HCT116 (cell line): ENCODE data around the gene SOWAHC. TPM values are rescaled to one million over a fixed set of nuclear protein-coding genes. Genes with fewer than 3 reads are reported as not detected.

ENCODE experiments used
- ATAC-seq: fragments of 200-7000 bp; cut with Tn5 transposase; 2 replicates; pipeline ENCODE4 v1.9.1; 2020; ENCODE audit warnings: mild to moderate bottlenecking, moderate library complexity
- BruUV-seq: library from RNA; stranded (reverse); fragments of 400-500 nt; replicated peaks from 2 replicates; lab custom pipeline; 2021; lab: Mats Ljungman, UMichigan
- CTCF ChIA-PET: fragments of 300-600 bp; sonication (Branson Sonifier 250); formaldehyde crosslinking; loops from one replicate; lab custom pipeline; 2021; ENCODE audit warnings: antibody characterized with exemption; lab: Charles Lee
- POLR2A ChIA-PET: fragments of 300-600, 350-600 bp; sonication (Branson Sonifier 250); formaldehyde crosslinking; loops from one replicate; lab custom pipeline; 2021; ENCODE audit warnings: antibody characterized with exemption; lab: Charles Lee
- RAD21 ChIA-PET, 2 experiments: fragments of 300-600 bp; sonication (Branson Sonifier 250); formaldehyde crosslinking; loops; one replicate each; lab custom pipeline; 2023; ENCODE audit warnings: low total read pairs in 2 of 2; ENCODE audit not compliant: uncharacterized antibody in 2 of 2, unreplicated experiment in 2 of 2, low non-redundant PET in 1 of 2; lab: Charles Lee
- DNase-seq: peaks from one replicate; pipeline ENCODE4 v3.0.0-alpha.2; 2010; ENCODE audit warnings: low read depth, low spot score
- H2AFZ ChIP-seq: fragments of 200-600 bp; shearing (Covaris generic), sonication (generic); 2 replicates; pipeline ENCODE4 v1.6.1; 2017; ENCODE audit warnings: low read depth, mixed run types, mixed read lengths, antibody characterized with exemption, low read length; ENCODE audit not compliant: poor library complexity, severe bottlenecking
- H3K27ac ChIP-seq: 2 replicates; pipeline ENCODE4 v1.5.1; 2012; ENCODE audit warnings: low read depth, low read length
- H3K27me3 ChIP-seq: fragments of 200-600 bp; sonication (generic); 2 replicates; pipeline ENCODE4 v1.6.1; 2016; ENCODE audit warnings: mixed run types, low read length, mixed read lengths; ENCODE audit not compliant: insufficient read depth
- H3K36me3 ChIP-seq, 2 experiments: fragments of 200-500 bp in 1 of 2; fragments of 200-600 bp in 1 of 2; sonication (Bioruptor generic) in 1 of 2; sonication (generic) in 1 of 2; 2 replicates each; pipeline versions ENCODE4 v1.5.1 to v1.6.1; 2014 to 2016; ENCODE audit warnings: low read length in 2 of 2, inconsistent platforms in 1 of 2, mixed read lengths in 1 of 2, mixed run types in 1 of 2; ENCODE audit not compliant: insufficient read depth in 2 of 2, control insufficient read depth in 1 of 2
- H3K4me1 ChIP-seq, 2 experiments: fragments of 200-600 bp in 1 of 2; sonication (generic) in 1 of 2; 2 replicates each; pipeline versions ENCODE4 v1.5.1 to v1.6.1; 2012 to 2017; ENCODE audit warnings: low read length in 2 of 2, inconsistent platforms in 1 of 2, mild to moderate bottlenecking in 1 of 2, mixed read lengths in 1 of 2, mixed run types in 1 of 2, moderate library complexity in 1 of 2; ENCODE audit not compliant: insufficient read depth in 2 of 2, control insufficient read depth in 1 of 2
- H3K4me2 ChIP-seq: fragments of 200-600 bp; sonication (generic); 2 replicates; pipeline ENCODE4 v1.6.1; 2017; ENCODE audit warnings: mixed run types, low read length, mixed read lengths
- H3K4me3 ChIP-seq, 2 experiments: fragments of 200-600 bp in 1 of 2; sonication (generic) in 1 of 2; replicated peaks in 1 of 2; 2 replicates each; pipeline ENCODE4 v1.5.1; 2011 to 2016; ENCODE audit warnings: low read length in 2 of 2, control low read depth in 1 of 2, low read depth in 1 of 2, mild to moderate bottlenecking in 1 of 2, mixed read lengths in 1 of 2, mixed run types in 1 of 2
- H3K79me2 ChIP-seq: fragments of 200-600 bp; sonication (generic); 2 replicates; pipeline ENCODE4 v1.6.1; 2017; ENCODE audit warnings: mild to moderate bottlenecking, mixed run types, low read length, moderate library complexity, mixed read lengths; ENCODE audit not compliant: insufficient read depth
- H3K9ac ChIP-seq: fragments of 200-600 bp; sonication (generic); 2 replicates; pipeline ENCODE4 v1.6.1; 2016; ENCODE audit warnings: low read length, mixed read lengths
- H3K9me2 ChIP-seq: fragments of 200-600 bp; sonication (generic), shearing (Covaris generic); 2 replicates; pipeline ENCODE4 v1.6.1; 2017; ENCODE audit warnings: mixed run types, mild to moderate bottlenecking, moderate library complexity; ENCODE audit not compliant: insufficient read depth
- H3K9me3 ChIP-seq, 2 experiments: fragments of 200-500 bp in 1 of 2; fragments of 200-600 bp in 1 of 2; sonication (Bioruptor generic) in 1 of 2; sonication (generic) in 1 of 2; 2 replicates each; pipeline ENCODE4 v1.6.1; 2014 to 2017; ENCODE audit warnings: low read length in 2 of 2, mixed read lengths in 2 of 2, inconsistent platforms in 1 of 2, low read depth in 1 of 2, mild to moderate bottlenecking in 1 of 2, mixed run types in 1 of 2, moderate library complexity in 1 of 2; ENCODE audit not compliant: control insufficient read depth in 1 of 2, insufficient read depth in 1 of 2
- H4K20me1 ChIP-seq: fragments of 200-600 bp; sonication (generic), shearing (Covaris generic); 2 replicates; pipeline ENCODE4 v1.6.1; 2017; ENCODE audit warnings: mixed run types, mild to moderate bottlenecking, moderate library complexity; ENCODE audit not compliant: insufficient read depth
- ATF3 ChIP-seq: IDR thresholded peaks from 2 replicates; pipeline ENCODE4 v1.6.1; 2012
- CEBPB ChIP-seq: IDR thresholded peaks from 2 replicates; pipeline ENCODE4 v1.6.1; 2012; ENCODE audit warnings: low read depth
- CTCF ChIP-seq, 3 experiments: fragments of 200-600 bp in 1 of 3; sonication (generic) in 1 of 3; IDR thresholded peaks in 2 of 3; conservative IDR thresholded peaks in 1 of 3; 2 replicates each; pipeline ENCODE4 v1.5.1; 2012 to 2017; ENCODE audit warnings: low read depth in 2 of 3, low read length in 2 of 3, antibody characterized with exemption in 1 of 3, borderline replicate concordance in 1 of 3, control low read depth in 1 of 3, mild to moderate bottlenecking in 1 of 3, mixed read lengths in 1 of 3, mixed run types in 1 of 3, moderate library complexity in 1 of 3; ENCODE audit not compliant: insufficient read depth in 1 of 3
- ELF1 ChIP-seq: IDR thresholded peaks from 2 replicates; pipeline ENCODE4 v1.6.1; 2012; ENCODE audit warnings: low read depth, borderline replicate concordance
- FOSL1 ChIP-seq: IDR thresholded peaks from 2 replicates; pipeline ENCODE4 v1.6.1; 2012; ENCODE audit warnings: low read depth
- JUND ChIP-seq: IDR thresholded peaks from 2 replicates; pipeline ENCODE4 v1.6.1; 2012
- MAX ChIP-seq: IDR thresholded peaks from 2 replicates; pipeline ENCODE4 v1.6.1; 2012
- RAD21 ChIP-seq: IDR thresholded peaks from 2 replicates; pipeline ENCODE4 v1.6.1; 2012; ENCODE audit warnings: low read depth, mild to moderate bottlenecking
- REST ChIP-seq: IDR thresholded peaks from 2 replicates; pipeline ENCODE4 v1.6.1; 2012; ENCODE audit warnings: low read depth
- SIN3A ChIP-seq: IDR thresholded peaks from 2 replicates; pipeline ENCODE4 v1.6.1; 2012; ENCODE audit warnings: low read depth
- SRF ChIP-seq: IDR thresholded peaks from 2 replicates; pipeline ENCODE4 v1.6.1; 2012; ENCODE audit warnings: low read depth
- YY1 ChIP-seq: IDR thresholded peaks from 2 replicates; pipeline ENCODE4 v1.6.1; 2011; ENCODE audit warnings: low read length, low read depth, moderate library complexity, mild to moderate bottlenecking; ENCODE audit not compliant: insufficient replicate concordance; ENCODE audit errors: extremely low read depth
- ZFX ChIP-seq: fragments of 450-650 bp; IDR thresholded peaks from 2 replicates; pipeline ENCODE4 v1.6.1; 2017
- intact Hi-C: fragments of 100-400 bp; cut with micrococcal nuclease; formaldehyde crosslinking; loops from 2 replicates; pipeline ENCODE4 v1.10.0; 2022
- total RNA-seq: library from RNA; stranded (reverse); gene quantifications from one replicate; pipeline ENCODE4 v1.2.1, GENCODE V29; 2021; ENCODE audit not compliant: unreplicated experiment

SOWAHC gene
- total RNA-seq, 1 experiment from 2014 or later, result 16.6 TPM

- TF ChIP-seq REST, result no peak
Measured at GRCh38 chr2:109648041-109648527, 33.9 kb downstream of the SOWAHC start (continued).

GRCh38 chr2:109649736-109650695, 35.9 kb downstream of the SOWAHC start:
- no peaks in the 10 kb centered on the region for H3K9me3 ChIP-seq
- H3K36me3 ChIP-seq, result no peaks in the 10 kb centered on the region
- POLR2A ChIA-PET, result no interaction called here
- DNase-seq, result no peak
- H2AFZ ChIP-seq, result no peak overlapping the region
- RAD21 ChIA-PET, result no interaction called here
- no peaks in the 10 kb centered on the region for H4K20me1 ChIP-seq
- H3K4me3 ChIP-seq, result no peak overlapping the region
- no peak overlapping the region for H3K27ac ChIP-seq
- CTCF ChIA-PET, result no interaction called here
- H3K4me2 ChIP-seq, result no peak overlapping the region
- H3K9ac ChIP-seq, result no peak overlapping the region
- no TSS peak for BruUV-seq
- ATAC-seq, result no peak
- no peaks in the 10 kb centered on the region for H3K27me3 ChIP-seq
- peaks cover 2 to 18% of the 10 kb centered on the region in 2 experiments; a peak in 3 of 4 replicates for H3K4me1 ChIP-seq
- no peaks in the 10 kb centered on the region for H3K79me2 ChIP-seq
- intact Hi-C loops, result no loop called here
- H3K9me2 ChIP-seq, result no peaks in the 10 kb centered on the region
- TF ChIP-seq MAX, result no peak
- TF ChIP-seq ZFX, result no peak
- no peak for TF ChIP-seq SRF
- TF ChIP-seq ATF3, result no peak
- no peak for TF ChIP-seq REST
- no peak for TF ChIP-seq CTCF (IDR thresholded peaks at IDR 0.05 in 2 of 3, conservative IDR thresholded peaks at IDR 0.05 in 1 of 3; ENCODE audit: borderline replicate concordance in 1 of 3, insufficient read depth in 1 of 3, low read depth in 2 of 3, low read length in 2 of 3)
- TF ChIP-seq ELF1, result no peak
- TF ChIP-seq RAD21, result no peak
- no peak for TF ChIP-seq FOSL1
- TF ChIP-seq SIN3A, result no peak
- no peak for TF ChIP-seq CEBPB
- TF ChIP-seq YY1, result no peak
- no peak for TF ChIP-seq JUND
